Activated T-cell treated with anti-CD3 and anti-CD28 coated beads for 24 hours (primary cell): ENCODE measurements around the gene FAIM2.
"Not testable (repeated sequence)": the region's sequence is repeated elsewhere in the genome, so short reads cannot be mapped to it uniquely, and the experiment has no call there.

Experiments used
- DNase-seq: peaks from one replicate; pipeline ENCODE4 v3.0.0-alpha.2; 2020; ENCODE audit warnings: low read depth

Gene FAIM2

DNA sequence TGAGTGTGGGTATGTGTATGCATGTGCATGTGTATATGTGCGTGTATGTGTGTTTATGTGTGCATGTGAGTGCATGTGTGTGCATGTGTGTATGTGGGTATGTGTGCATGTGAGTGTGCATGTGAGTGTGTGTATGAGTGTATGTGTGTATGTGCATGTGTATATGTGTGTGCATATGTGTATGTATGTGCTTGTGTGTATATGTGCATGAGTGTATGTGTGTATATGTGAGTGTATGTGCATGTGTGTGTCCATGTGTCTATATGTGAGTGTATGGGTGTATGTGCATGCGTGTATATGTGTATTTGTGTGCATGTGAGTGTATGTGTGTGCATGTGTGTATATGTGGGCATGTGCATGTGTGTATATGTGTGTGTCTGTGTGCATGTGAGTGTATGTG lies 25.7 kb downstream of the FAIM2 start:
- no peak for DNase-seq

- DNase-seq, result no peak
These were observed 26.6 kb downstream of the FAIM2 start for GRCh38 chr12:49877066-49877465.

DNA sequence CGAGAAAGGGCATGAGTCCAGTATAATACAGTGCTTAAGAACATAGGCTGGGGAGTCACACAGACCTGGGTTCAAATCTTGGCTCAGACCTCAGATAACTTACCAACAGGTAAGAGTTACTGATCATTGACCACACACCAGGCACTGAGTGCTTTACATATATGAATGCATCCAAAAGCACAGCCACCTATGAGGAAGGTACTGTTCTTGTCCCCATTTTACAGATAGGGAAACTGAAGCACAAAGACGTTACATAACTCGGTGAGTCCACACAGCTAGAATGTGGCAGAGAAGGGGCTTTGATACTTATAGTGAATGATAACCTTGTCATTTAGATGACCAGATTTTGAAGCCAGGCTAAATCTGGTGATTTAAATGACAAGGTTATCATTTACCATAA lies 27.6 kb downstream of the FAIM2 start:
- DNase-seq, result no peak

DNA sequence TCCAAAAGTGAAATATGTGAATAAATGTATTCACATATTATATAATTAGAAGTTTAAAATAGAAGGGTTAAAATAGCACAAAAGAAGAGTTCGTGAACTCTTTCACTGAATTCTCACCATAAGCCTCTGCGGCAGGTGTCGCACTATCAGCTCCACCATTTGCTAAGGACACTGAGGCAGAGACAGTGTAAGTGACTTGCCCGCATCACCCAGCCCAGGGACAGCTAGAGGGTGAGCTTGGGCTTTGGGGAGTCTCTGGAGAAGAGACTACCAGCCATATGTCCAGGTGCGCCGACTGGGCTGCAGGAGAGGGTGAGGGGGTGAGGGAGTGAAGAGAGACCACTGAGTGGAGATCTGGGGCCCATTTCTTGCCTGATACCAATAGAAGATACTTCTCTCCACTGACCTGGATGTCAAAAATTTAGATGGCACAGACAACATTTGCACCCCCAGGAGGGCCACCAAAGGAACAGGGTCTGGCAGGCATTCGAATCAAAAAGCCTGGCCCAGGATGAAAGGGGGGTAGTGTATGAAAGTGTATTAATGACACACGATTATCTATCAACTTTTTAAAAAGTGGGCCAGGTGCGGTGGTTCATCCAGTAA lies 28.5 kb downstream of the FAIM2 start:
- no peak for DNase-seq

GRCh38 chr12:49874142-49874897 lies 29.4 kb downstream of the FAIM2 start:
- DNase-seq, result no peak

DNA sequence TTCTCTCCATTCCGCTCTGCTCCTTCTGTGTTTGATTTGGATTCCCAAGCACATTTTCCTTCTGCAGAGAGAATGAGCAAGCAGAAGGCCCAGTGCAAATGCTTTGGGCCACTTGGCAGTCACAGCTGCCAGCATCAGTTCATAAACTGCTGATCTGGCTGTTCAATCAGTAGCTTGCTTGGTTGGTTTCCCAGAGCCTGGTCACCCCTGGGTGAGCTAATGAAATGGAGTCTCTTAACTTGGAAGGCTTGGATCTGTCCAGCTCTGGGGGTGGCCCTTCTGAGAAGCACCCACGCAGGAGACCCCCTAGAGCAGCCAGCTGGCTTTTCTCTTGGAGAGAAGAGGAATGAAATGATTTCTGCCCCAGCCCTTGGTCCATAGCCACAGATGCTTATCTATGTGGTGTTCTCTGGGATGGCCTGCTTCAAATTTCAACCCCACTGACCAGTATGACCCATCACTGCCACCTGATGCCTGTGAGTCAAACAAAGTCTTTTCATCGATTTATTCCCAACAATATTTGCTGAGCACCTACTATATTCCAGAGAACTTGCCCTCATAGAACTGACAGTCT lies 30.3 kb downstream of the FAIM2 start:
- no peak for DNase-seq

DNA sequence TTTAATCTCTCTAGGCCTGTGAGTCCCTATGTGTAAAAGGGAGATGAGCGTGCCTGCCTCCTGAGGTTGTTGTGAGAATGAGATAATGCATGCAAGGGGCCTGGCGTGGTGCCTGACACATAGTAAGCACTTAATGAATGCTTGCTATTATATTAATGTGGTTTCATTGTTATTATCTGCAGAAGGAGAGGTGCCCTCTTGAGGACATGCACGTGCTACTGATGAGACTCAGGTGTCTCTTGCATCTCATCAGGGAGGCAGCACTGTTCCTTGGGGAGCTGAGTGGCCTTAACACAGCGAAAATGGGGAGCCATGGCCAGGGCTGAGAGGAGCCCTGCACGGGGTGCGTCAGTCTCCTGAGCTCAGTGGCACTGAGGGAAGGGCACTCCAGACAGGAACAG lies 30.9 kb downstream of the FAIM2 start:
- no peak for DNase-seq

DNA sequence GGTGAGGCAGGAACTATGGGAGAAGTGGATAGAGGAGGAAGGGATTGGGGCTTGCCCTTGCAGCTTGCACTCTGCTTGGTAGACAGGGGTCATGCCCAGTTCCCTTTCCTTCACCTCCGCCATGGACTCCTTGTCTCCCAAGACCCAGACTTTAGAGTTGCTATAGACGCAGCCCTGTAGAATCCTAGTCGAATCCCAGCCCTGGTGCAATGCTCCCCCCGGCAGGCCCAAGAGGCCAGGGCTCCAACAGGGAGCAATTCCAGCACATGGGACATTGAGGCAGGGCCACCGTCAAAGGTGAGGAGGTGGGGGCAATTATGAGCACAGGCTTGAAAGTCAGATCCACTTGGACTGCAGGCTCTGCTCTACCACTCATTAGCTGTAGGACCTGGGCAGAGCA lies 31.3 kb downstream of the FAIM2 start:
- no peak for DNase-seq

DNA sequence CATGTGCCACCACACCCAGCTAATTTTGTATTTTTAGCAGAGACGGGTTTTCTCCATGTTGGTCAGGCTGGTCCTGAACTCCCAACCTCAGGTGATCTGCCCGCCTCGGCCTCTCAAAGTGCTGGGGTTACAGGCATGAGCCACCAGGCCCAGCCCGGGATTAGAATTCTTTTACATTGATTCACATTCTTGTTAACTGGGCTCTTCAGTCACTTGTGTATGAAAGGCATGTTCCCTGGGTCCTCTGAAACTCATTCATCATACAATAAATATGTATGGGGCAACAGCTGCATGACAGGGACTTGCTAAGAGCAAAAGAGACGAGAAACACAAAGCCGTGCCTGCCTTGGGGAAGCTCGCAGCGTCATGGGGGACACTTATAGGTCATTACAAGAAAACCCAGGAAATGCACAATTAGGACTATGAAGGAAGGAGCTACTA lies 31.9 kb downstream of the FAIM2 start:
- not testable (repeated sequence) for DNase-seq

GRCh38 chr12:49871263-49871561 lies 32.5 kb downstream of the FAIM2 start:
- no peak for DNase-seq

- DNase-seq, result no peak
These were observed 33.0 kb downstream of the FAIM2 start for GRCh38 chr12:49870501-49871262.

- DNase-seq, result no peak
These were observed 33.7 kb downstream of the FAIM2 start for GRCh38 chr12:49869816-49870500.

- no peak for DNase-seq
These were observed 34.5 kb downstream of the FAIM2 start for GRCh38 chr12:49868952-49869815.

DNA sequence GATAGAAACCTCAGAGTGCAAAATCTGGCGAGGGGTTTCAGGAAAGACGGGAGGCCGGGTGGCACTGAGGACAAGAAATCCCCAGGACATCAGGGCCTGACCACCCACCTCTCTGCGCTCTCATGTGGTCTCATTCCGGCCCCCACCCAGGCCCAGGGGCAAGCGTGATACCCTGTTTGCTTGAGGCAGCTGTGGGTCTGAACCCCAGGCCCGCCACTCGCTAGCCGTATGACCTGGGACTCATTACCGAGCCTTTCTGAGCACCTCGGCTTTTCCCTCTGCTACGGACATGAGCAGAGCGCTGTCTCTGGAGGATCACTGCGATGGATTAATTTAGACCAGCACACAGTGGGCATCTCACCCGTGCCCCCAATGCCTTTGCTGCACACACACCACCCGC lies 35.3 kb downstream of the FAIM2 start:
- DNase-seq, result no peak

- DNase-seq, result no peak
These were observed 35.9 kb downstream of the FAIM2 start for GRCh38 chr12:49867570-49868341.

- DNase-seq, result peak; percentile 72
These were observed 36.7 kb downstream of the FAIM2 start for GRCh38 chr12:49866859-49867569.

DNA sequence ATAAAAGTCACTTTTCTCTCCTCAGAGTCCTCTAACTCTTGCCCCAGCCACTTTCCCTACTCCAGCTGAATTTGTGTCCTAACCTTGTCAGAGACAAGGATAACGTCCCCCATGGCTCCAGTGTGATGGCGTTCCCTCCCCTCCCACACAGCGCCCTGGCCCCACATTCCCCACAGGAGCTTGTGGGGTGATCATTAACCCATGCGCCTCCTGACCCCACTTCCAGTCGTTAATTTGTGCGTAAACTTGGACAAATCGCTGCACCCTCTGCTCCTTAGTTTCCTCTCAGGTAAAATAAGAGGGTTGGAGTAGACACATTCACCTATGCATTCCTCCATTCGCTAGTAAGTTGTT lies 37.9 kb downstream of the FAIM2 start:
- DNase-seq, result no peak

DNA sequence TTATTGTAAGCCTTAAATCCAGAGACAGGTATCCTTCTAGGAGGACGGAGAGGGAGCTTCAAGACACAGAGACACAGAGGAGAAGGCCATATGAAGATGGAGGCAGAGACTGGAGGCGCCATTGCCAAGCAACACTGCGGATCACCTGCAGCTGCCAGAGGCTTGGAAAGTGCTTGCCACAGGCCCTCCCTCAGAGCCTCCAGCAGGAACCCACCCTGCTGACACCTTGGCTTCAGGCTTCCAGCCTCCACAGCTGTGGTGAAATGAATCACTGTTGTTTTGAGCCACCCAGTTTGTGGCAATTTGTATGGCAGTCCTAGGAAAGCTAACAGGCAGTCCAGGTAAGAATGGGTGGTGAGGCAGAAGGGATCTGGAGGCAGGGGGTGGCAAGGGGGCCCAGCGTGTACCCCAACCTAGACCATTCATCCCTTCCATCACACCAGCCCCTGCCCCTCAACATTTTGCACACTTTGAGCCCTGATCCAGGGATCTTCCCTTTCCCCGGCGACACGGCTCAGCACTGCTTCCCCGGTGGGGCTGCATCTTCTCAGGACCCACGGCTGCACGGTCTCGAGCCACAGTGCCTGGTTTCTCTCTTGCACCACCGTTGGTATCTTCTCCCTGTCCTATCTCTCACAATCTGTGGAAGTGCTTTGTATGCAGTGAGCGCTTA lies 38.5 kb downstream of the FAIM2 start:
- DNase-seq, result no peak

DNA sequence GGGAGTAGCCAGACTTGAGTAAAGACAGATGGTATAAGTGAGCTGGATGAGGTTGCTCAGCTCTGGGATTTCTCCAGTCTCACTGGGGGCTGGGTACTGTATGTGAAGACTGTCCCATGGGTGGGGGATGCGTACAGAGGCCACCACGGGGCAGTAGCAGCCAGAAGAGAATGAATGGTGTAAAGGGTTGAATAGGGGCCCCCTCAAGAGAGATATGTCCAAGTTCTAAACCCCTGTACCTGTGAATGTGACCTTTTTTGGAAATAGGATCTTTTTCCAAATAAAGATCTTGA lies 39.0 kb downstream of the FAIM2 start:
- no peak for DNase-seq
